ENCODE results near the gene KIF1B.
"Not testable (repeated sequence)": the region's sequence is repeated elsewhere in the genome, so short reads cannot be mapped to it uniquely, and the experiment has no call there.

DNA sequence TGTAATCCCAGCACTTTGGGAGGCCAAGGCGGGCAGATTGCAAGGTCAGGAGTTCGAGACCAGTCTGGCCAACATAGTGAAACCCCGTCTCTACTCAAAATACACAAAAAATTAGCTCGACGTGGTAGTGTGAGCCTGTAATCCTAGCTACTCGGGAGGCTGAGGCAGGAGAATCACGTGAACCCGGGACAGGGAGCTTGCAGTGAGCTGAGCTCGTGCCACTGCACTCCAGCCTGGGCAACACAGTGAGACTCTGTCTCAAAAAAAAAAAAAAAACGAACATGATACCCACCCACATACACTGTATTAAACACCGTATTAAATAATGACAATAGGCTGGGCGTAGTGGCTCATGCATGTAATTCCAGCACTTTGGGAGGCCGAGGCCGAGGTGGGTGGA is 5.2 kb upstream of the KIF1B start:
- TF ChIP-seq, protein P1, sequence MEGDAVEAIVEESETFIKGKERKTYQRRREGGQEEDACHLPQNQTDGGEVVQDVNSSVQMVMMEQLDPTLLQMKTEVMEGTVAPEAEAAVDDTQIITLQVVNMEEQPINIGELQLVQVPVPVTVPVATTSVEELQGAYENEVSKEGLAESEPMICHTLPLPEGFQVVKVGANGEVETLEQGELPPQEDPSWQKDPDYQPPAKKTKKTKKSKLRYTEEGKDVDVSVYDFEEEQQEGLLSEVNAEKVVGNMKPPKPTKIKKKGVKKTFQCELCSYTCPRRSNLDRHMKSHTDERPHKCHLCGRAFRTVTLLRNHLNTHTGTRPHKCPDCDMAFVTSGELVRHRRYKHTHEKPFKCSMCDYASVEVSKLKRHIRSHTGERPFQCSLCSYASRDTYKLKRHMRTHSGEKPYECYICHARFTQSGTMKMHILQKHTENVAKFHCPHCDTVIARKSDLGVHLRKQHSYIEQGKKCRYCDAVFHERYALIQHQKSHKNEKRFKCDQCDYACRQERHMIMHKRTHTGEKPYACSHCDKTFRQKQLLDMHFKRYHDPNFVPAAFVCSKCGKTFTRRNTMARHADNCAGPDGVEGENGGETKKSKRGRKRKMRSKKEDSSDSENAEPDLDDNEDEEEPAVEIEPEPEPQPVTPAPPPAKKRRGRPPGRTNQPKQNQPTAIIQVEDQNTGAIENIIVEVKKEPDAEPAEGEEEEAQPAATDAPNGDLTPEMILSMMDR (IDR thresholded peaks at IDR 0.05): not testable (repeated sequence)
- TF ChIP-seq POLR2A (IDR thresholded peaks at IDR 0.05): not testable (repeated sequence)
